ENCODE measurements around the gene ADCY7. TPM values are rescaled to one million over a fixed set of nuclear protein-coding genes. Genes with fewer than 3 reads are reported as not detected.
A peak's percentile ranks its signal among the peaks of the same experiment; 100 is the strongest.

ADCY7 gene
- total and polyA plus RNA-seq, 9 of the 15 experiments (the other 6 are each of a cell fraction or from before 2014, with no cell fraction given) = 2.3 to 108 (median 28.6) TPM

GRCh38 chr16:50263940-50264929 lies 2.1 kb upstream of the ADCY7 start (continued):
- TF ChIP-seq, protein P1, sequence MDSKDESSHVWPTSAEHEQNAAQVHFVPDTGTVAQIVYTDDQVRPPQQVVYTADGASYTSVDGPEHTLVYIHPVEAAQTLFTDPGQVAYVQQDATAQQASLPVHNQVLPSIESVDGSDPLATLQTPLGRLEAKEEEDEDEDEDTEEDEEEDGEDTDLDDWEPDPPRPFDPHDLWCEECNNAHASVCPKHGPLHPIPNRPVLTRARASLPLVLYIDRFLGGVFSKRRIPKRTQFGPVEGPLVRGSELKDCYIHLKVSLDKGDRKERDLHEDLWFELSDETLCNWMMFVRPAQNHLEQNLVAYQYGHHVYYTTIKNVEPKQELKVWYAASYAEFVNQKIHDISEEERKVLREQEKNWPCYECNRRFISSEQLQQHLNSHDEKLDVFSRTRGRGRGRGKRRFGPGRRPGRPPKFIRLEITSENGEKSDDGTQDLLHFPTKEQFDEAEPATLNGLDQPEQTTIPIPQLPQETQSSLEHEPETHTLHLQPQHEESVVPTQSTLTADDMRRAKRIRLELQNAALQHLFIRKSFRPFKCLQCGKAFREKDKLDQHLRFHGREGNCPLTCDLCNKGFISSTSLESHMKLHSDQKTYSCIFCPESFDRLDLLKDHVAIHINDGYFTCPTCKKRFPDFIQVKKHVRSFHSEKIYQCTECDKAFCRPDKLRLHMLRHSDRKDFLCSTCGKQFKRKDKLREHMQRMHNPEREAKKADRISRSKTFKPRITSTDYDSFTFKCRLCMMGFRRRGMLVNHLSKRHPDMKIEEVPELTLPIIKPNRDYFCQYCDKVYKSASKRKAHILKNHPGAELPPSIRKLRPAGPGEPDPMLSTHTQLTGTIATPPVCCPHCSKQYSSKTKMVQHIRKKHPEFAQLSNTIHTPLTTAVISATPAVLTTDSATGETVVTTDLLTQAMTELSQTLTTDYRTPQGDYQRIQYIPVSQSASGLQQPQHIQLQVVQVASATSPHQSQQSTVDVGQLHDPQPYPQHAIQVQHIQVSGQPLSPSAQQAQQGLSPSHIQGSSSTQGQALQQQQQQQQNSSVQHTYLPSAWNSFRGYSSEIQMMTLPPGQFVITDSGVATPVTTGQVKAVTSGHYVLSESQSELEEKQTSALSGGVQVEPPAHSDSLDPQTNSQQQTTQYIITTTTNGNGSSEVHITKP (IDR thresholded peaks at IDR 0.05; ENCODE audit: partially characterized antibody) = no peak
- TF ChIP-seq ZNF280A (IDR thresholded peaks at IDR 0.05; ENCODE audit: low read depth, partially characterized antibody) (no peak), MAFG (tag; conservative IDR thresholded peaks at IDR 0.05) (peak; percentile 96), TEAD1 (CRISPR knock-in tag; IDR thresholded peaks at IDR 0.05) (no peak), NFRKB (IDR thresholded peaks at IDR 0.05; ENCODE audit: low read depth) (peak; percentile 76), ZNF133 (CRISPR knock-in tag; IDR thresholded peaks at IDR 0.05) (no peak), SMAD2 (IDR thresholded peaks at IDR 0.05; ENCODE audit: low read depth, low read length) (no peak), RBM25 (IDR thresholded peaks at IDR 0.05; ENCODE audit: low read depth, low read length, severe bottlenecking) (peak; percentile 90), CREM (IDR thresholded peaks at IDR 0.05; ENCODE audit: low read depth) (no peak), CBX5 (IDR thresholded peaks at IDR 0.05; ENCODE audit: borderline replicate concordance, low read depth) (no peak), PHF20 (IDR thresholded peaks at IDR 0.05; ENCODE audit: partially characterized antibody) (no peak), ZNF444 (CRISPR knock-in tag; IDR thresholded peaks at IDR 0.05) (no peak), RNF2 (IDR thresholded peaks at IDR 0.05) (no peak), KDM1A (IDR thresholded peaks at IDR 0.05) (no peak), SUPT5H (IDR thresholded peaks at IDR 0.05) (no peak)
- TF ChIP-seq, protein P2, sequence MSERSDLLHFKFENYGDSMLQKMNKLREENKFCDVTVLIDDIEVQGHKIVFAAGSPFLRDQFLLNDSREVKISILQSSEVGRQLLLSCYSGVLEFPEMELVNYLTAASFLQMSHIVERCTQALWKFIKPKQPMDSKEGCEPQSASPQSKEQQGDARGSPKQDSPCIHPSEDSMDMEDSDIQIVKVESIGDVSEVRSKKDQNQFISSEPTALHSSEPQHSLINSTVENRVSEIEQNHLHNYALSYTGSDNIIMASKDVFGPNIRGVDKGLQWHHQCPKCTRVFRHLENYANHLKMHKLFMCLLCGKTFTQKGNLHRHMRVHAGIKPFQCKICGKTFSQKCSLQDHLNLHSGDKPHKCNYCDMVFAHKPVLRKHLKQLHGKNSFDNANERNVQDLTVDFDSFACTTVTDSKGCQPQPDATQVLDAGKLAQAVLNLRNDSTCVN (CRISPR knock-in tag; IDR thresholded peaks at IDR 0.05) = no peak
- TF ChIP-seq, protein P3, sequence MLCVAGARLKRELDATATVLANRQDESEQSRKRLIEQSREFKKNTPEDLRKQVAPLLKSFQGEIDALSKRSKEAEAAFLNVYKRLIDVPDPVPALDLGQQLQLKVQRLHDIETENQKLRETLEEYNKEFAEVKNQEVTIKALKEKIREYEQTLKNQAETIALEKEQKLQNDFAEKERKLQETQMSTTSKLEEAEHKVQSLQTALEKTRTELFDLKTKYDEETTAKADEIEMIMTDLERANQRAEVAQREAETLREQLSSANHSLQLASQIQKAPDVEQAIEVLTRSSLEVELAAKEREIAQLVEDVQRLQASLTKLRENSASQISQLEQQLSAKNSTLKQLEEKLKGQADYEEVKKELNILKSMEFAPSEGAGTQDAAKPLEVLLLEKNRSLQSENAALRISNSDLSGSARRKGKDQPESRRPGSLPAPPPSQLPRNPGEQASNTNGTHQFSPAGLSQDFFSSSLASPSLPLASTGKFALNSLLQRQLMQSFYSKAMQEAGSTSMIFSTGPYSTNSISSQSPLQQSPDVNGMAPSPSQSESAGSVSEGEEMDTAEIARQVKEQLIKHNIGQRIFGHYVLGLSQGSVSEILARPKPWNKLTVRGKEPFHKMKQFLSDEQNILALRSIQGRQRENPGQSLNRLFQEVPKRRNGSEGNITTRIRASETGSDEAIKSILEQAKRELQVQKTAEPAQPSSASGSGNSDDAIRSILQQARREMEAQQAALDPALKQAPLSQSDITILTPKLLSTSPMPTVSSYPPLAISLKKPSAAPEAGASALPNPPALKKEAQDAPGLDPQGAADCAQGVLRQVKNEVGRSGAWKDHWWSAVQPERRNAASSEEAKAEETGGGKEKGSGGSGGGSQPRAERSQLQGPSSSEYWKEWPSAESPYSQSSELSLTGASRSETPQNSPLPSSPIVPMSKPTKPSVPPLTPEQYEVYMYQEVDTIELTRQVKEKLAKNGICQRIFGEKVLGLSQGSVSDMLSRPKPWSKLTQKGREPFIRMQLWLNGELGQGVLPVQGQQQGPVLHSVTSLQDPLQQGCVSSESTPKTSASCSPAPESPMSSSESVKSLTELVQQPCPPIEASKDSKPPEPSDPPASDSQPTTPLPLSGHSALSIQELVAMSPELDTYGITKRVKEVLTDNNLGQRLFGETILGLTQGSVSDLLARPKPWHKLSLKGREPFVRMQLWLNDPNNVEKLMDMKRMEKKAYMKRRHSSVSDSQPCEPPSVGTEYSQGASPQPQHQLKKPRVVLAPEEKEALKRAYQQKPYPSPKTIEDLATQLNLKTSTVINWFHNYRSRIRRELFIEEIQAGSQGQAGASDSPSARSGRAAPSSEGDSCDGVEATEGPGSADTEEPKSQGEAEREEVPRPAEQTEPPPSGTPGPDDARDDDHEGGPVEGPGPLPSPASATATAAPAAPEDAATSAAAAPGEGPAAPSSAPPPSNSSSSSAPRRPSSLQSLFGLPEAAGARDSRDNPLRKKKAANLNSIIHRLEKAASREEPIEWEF (CRISPR knock-in tag; IDR thresholded peaks at IDR 0.05) = no peak
